NCI-H2081 treated with DMSO at 0.1 percent for 48 hours (cell line): ENCODE data around the gene KANSL1.

Source experiments
- DNase-seq: peaks from one replicate; lab custom pipeline; 2025; lab: John Stamatoyannopoulos, UW

KANSL1 gene

DNA sequence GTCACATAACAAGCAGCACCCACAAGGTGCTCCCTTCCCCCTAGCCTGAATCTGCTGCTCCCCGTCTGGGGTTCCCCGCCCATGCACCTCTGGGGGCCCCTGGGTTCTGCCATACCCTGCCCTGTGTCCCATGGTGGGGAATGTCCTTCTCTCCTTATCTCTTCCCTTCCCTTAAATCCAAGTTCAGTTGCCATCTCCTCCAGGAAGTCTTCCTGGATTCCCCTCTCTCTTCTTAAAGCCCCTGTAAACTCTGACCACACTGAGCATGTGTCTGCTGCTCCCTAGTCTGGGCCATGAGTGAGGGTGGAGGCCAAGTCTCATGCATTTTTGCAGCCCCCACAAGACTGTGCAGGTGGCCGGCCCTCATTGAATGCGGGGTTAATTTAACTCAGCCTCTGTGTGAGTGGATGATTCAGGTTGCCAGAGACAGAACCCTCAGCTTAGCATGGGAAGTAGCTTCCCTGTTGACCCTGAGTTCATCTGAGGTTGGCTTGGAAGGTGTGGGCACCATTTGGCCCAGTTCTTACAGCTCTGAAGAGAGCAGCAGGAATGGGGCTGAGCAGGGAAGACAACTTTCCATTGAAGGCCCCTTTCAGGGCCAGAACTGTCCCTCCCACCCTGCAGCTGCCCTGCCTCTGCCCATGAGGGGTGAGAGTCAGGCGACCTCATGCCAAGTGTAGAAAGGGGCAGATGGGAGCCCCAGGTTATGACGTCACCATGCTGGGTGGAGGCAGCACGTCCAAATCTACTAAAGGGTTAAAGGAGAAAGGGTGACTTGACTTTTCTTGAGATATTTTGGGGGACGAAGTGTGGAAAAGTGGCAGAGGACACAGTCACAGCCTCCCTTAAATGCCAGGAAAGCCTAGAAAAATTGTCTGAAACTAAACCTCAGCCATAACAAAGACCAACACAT, 194.0 kb downstream of the KANSL1 start, which contains the start of gene STH:
TSS of gene STH (plus strand) at position 264 of the 913 bp plus-strand sequence. CDS start at position 294, 30 bp downstream.
- no peak for DNase-seq

DNA sequence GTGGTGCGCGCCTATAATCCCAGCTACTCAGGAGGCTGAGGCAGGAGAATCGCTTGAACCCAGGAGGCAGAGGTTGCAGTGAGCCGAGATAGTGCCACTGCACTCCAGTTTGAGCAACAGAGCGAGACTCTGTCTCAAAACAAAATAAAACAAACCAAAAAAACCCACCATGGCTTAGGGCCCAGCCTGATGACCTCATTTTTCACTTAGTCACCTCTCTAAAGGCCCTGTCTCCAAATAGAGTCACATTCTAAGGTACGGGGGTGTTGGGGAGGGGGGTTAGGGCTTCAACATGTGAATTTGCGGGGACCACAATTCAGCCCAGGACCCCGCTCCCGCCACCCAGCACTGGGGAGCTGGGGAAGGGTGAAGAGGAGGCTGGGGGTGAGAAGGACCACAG, 195.6 kb downstream of the KANSL1 start:
- DNase-seq, result no peak

DNA sequence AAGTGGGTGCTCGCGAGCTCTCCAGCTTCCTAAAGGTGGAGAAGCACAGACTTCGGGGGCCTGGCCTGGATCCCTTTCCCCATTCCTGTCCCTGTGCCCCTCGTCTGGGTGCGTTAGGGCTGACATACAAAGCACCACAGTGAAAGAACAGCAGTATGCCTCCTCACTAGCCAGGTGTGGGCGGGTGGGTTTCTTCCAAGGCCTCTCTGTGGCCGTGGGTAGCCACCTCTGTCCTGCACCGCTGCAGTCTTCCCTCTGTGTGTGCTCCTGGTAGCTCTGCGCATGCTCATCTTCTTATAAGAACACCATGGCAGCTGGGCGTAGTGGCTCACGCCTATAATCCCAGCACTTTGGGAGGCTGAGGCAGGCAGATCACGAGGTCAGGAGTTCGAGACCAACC, 196.1 kb downstream of the KANSL1 start:
- no peak for DNase-seq

DNA sequence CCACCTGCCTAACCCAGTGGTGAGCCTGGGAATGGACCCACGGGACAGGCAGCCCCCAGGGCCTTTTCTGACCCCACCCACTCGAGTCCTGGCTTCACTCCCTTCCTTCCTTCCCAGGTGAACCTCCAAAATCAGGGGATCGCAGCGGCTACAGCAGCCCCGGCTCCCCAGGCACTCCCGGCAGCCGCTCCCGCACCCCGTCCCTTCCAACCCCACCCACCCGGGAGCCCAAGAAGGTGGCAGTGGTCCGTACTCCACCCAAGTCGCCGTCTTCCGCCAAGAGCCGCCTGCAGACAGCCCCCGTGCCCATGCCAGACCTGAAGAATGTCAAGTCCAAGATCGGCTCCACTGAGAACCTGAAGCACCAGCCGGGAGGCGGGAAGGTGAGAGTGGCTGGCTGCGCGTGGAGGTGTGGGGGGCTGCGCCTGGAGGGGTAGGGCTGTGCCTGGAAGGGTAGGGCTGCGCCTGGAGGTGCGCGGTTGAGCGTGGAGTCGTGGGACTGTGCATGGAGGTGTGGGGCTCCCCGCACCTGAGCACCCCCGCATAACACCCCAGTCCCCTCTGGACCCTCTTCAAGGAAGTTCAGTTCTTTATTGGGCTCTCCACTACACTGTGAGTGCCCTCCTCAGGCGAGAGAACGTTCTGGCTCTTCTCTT, 196.8 kb downstream of the KANSL1 start:
- DNase-seq, result no peak

DNA sequence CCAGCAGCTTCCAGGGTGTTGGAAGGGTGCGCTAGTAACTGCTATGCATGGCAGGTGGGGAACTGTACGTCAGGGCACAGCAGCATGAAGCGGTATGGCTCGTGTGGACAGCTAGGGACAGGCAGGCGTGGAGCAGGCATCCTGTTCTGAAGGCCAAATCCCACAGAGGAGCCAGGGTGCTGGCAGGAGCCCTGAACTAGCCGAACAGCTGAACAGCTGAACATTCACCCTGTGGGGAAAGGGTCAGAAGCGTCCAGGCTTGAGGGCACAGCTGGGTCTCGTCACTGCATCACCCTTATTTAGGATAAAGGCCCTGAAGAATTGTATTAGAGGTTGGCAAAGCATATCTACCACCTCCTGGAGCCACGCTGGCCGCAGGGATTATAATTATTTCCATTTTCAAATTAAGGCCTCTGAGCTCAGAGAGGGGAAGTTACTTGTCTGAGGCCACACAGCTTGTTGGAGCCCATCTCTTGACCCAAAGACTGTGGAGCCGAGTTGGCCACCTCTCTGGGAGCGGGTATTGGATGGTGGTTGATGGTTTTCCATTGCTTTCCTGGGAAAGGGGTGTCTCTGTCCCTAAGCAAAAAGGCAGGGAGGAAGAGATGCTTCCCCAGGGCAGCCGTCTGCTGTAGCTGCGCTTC, 197.5 kb downstream of the KANSL1 start:
- no peak for DNase-seq

DNA sequence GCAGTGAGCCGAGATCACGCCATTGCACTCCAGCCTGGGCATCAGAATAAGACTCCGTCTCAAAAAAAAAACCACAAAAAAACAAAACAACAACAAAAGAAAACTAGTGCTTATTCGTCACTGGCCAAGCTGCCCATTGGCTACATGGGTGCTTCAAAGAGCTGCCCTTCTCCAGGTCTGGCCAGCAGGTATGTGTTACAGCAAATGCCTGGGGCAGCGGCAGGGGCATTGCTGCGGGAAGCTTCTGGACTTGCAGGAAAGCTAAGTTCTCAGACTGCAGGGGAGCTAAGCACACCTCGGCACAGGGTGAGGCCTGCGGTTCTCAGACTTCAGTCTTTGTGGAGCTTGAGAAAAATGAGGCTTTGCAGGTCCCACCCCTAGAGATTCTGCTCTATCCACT, 198.2 kb downstream of the KANSL1 start:
- DNase-seq, result no peak

DNA sequence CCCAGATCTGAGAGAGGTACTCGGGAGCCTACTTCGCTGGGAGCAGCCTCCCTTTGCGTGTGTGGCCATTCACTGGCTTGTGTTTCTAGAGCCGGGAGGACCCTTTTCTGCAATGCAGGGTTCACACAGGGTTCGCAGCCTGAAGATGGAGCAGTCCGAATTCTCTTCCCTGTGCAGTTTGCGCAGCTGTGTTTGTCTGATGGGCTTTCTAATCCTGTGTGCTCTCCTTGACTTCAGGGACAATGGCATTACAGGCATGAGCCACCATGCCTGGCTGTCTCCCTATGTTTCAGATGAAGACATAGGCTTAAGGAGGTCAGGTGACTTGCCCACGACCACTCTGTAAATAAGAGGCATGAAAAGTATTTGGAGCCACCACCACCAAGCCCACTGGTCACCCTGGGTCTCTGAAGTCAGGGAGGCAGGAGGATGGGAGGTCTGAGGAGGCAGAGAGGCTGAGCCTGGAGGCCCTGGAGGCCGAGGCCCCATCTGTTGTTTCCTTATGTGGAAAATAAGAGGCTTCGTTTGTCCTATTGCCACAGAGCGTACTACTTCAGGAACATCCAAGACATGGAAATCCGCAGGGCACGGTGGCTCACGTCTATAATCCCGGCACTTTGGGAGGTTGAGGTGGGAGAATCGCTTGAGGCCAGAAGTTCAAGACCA, 199.1 kb downstream of the KANSL1 start:
- no peak for DNase-seq

DNA sequence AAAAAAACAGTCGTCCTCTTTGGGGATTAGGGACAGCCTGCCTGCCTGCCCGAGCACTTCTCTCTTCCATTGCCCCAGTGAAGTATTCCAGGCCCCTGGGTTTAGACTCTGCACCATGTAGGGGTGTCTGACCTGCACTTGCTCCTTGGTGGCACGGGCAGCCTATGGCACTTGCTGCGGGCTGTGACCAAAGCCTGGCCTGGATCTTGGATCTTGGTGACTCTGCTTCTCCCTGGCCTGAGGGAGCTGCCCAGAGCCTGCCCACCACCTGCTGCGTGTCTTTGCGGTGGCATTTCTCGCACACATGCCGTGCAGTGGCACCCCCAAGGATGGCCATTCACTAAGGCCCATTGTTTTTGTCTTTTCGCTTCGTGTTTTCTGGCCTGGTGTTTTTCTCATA, 200.3 kb downstream of the KANSL1 start:
- no peak for DNase-seq

DNA sequence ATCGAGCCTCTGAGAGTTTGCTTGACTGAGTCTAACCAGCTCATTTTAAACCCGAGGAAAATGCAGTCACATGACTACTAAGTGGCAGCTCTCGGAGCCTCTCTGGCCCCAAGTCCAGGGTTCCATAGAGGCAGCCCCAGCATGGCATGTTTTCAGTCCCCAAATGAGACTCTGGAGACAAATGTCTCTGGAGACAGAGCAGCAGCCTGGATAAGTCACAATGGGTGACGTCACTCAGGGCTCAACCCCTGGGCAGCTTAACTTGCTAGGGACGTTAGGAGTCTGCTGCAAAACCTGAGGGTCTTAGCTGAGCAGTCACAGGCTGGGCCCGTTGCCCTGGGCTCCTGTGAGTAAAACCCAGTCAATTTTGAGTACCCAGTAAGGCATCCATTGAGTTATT, 201.1 kb downstream of the KANSL1 start:
- DNase-seq, result no peak

DNA sequence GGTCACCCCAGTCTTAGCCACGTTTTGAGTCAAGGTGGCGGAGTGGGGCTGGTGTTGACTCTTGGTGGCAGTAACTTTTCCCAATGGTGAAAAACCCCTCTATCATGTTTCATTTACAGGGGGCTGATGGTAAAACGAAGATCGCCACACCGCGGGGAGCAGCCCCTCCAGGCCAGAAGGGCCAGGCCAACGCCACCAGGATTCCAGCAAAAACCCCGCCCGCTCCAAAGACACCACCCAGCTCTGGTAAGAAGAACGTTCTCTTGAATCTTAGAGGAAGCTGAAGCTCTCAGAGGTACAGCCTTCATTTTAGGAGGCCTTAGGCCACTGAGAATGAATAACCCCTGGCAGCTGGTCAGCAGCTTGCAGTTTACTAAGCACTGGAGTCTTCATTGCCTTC, 201.9 kb downstream of the KANSL1 start:
- no peak for DNase-seq

DNA sequence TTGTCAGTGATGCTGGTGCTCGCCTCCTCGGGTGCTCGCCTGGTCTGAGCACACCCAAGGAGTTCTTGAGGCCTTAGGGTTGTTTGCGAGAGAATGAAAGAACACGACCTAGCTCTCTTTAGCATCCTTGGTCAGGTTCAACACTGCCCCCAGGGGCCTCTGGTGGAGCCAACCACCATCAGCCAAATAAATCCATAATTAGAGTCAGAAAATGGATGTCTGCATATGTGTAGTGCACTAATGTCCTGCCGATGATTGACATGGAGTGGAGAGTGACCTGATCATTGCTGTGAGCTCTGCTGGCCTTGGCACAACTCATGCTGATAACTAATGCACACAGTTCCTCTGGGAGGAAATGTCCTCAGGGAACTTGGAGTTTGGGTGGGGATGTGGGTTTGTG, 202.3 kb downstream of the KANSL1 start:
- DNase-seq, result no peak

DNA sequence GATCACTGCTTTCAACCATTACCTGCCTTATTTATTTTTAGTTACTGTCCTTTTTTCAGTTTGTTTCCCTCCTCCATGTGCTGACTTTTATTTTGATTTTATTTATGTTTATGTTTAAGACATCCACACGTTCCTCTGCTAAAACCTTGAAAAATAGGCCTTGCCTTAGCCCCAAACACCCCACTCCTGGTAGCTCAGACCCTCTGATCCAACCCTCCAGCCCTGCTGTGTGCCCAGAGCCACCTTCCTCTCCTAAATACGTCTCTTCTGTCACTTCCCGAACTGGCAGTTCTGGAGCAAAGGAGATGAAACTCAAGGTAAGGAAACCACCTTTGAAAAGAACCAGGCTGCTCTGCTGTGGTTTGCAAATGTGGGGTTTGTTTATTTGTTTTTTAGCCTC, 203.5 kb downstream of the KANSL1 start:
- no peak for DNase-seq

DNA sequence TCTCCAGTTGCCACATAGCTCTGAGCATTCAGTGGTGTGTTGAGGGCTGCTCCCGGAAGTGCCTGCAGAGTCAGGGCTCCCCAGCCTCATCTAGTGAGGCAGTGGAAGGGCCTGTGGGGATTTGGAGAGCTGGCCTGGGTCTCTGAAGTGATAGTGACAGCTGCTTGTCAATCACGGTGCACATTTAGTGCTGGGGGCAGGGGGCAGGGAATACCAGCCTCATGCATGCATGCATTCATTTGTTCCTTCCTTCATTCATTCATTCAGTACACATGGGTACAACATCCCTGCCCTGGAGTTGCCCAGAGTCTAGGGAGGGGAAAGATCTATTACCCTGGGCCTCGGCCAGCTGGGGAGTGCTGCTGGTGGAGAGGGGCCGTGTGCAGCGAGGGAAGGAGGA, 205.5 kb downstream of the KANSL1 start:
- DNase-seq, result no peak

DNA sequence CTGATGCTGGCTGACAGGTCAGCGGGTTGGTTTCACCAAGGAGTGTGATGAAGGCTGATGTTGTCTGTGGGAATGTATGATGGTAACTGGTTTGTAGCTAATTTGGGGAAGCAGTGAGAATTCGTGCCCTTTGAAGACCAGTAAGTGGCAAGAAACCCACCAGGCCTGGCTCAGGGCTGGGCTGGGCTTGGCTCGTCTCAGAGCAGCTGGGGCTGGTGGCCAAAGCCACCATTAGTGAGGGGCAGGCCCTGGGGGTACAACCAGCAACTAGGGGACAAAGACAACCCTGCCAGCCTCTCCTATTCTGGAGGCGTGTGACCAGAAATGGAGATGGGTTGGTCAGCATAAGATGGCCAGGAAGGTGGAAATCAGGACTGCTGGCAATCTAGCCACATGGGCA, 207.2 kb downstream of the KANSL1 start:
- no peak for DNase-seq

DNA sequence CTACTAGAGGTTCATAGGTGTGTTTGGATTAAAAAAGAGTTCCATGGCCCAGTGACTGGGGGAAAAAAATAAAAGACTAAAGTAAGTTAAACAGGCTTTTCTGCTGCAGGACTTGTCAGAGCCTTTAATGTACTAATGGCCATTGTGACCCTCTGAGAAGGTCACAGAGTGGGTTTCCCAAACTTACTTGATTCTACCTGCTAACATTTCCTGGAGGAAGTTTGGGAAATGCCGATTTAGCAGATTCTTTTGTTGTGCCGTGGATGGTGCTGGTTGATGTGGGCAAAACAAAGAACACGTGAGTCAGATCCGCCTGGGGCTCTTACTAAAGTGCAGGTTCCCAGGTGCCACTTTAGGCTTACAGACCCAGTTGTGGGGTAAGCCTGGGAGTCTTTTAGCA, 207.8 kb downstream of the KANSL1 start:
- DNase-seq, result no peak

DNA sequence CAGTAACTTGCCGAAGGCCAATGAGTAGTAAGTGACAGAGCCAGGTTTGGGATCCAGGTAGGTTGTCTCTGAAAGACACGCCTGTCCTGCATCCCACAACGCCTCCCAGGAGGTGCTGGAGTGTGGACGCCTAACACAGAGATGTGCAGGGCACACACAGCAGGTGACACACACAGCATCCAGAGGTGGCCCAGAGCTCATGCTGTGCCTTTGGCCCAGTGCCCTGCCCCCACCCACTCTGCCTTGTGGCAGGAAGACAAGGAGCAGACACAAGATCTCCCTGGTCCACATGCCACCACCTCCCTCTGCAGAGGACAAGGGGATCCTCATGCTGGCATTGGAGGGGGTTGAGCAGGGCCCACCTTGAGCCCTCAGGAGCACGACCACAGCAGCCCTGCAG, 208.9 kb downstream of the KANSL1 start:
- no peak for DNase-seq

DNA sequence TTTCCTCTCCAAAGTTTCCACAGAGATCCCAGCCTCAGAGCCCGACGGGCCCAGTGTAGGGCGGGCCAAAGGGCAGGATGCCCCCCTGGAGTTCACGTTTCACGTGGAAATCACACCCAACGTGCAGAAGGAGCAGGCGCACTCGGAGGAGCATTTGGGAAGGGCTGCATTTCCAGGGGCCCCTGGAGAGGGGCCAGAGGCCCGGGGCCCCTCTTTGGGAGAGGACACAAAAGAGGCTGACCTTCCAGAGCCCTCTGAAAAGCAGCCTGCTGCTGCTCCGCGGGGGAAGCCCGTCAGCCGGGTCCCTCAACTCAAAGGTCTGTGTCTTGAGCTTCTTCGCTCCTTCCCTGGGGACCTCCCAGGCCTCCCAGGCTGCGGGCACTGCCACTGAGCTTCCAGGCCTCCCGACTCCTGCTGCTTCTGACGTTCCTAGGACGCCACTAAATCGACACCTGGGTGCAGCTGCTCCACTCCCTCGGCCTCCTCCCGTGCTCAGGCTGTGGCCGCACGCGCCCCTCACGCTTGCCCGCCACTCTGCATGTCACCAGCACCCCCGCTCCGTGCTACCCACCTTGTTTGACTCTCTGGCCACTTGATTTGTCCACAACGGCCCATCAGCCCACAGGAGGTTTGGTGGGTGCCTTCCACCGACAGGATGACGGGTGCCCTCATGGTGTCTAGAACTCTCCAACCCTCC, 209.5 kb downstream of the KANSL1 start:
- no peak for DNase-seq

DNA sequence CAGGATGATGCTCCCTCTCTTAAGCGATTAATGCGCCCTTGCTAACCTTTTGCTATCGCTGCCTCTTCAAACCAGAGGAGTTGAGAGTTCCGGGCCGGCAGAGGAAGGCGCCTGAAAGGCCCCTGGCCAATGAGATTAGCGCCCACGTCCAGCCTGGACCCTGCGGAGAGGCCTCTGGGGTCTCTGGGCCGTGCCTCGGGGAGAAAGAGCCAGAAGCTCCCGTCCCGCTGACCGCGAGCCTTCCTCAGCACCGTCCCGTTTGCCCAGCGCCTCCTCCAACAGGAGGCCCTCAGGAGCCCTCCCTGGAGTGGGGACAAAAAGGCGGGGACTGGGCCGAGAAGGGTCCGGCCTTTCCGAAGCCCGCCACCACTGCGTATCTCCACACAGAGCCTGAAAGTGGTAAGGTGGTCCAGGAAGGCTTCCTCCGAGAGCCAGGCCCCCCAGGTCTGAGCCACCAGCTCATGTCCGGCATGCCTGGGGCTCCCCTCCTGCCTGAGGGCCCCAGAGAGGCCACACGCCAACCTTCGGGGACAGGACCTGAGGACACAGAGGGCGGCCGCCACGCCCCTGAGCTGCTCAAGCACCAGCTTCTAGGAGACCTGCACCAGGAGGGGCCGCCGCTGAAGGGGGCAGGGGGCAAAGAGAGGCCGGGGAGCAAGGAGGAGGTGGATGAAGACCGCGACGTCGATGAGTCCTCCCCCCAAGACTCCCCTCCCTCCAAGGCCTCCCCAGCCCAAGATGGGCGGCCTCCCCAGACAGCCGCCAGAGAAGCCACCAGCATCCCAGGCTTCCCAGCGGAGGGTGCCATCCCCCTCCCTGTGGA, 210.2 kb downstream of the KANSL1 start:
- DNase-seq, result no peak

DNA sequence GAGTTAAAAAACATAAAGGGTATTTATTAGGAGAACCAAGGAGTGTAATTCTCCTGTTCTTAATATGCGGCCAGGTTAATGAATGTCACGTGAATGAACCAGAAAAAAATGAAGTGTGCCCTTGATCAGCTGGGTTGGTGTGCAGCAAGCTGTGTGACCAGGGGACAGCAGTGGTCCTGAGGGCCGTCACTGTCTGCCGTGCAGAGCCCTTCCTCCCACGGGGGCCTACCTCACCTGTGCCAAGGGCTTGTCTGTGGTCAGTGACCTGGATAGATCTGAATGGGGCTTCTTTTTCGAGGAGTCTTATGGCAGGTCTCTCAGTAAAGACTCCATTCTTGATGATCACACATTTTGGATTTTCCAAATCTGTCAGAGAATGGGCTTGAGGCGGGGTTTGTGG, 211.9 kb downstream of the KANSL1 start:
- no peak for DNase-seq

DNA sequence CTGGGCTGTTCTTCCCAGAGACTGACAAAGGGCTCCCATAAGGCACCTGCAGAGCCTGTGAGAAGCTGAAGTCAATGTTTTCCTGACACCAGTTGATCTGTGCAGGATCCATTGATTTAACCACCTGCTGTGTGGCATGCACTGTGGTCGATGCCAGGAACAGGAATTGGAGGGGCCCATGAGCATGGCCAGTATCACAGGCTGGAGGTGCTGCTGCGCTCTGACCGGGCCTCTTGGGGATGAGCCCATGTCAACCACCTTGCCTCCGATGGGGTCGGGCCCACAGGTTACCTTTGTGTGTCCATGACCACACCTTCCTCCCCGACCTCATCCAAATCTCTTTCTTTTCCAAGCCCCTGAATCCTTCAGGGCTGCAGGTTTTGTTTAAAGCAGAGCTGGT, 212.4 kb downstream of the KANSL1 start:
- no peak for DNase-seq
